LNCaP clone FGC (cell line): Measurements from ENCODE around the gene TEPSIN.

Experiments used
- DNase-seq: peaks from one replicate; pipeline ENCODE4 v3.0.0-alpha.2; 2011; ENCODE audit warnings: low read depth
- H3K4me3 ChIP-seq: 2 replicates; pipeline ENCODE4 v1.5.1; 2011; ENCODE audit warnings: mild to moderate bottlenecking, low read depth, low read length, control low read depth
- CTCF ChIP-seq: IDR thresholded peaks from 2 replicates; pipeline ENCODE4 v1.5.1; 2012; ENCODE audit warnings: mild to moderate bottlenecking; ENCODE audit not compliant: control insufficient read depth, insufficient read depth; ENCODE audit errors: extremely low read depth

Gene TEPSIN

GRCh38 chr17:81218459-81218858, 20.4 kb downstream of the TEPSIN start:
- no peak for TF ChIP-seq CTCF
- DNase-seq = no peak
- H3K4me3 ChIP-seq = no peak overlapping the region

GRCh38 chr17:81217491-81217890, 21.4 kb downstream of the TEPSIN start:
- no peak for TF ChIP-seq CTCF
- DNase-seq = no peak
- no peak overlapping the region for H3K4me3 ChIP-seq

GRCh38 chr17:81213978-81214377, 24.9 kb downstream of the TEPSIN start:
- no peak overlapping the region for H3K4me3 ChIP-seq
- no peak for TF ChIP-seq CTCF
- DNase-seq = no peak

GRCh38 chr17:81212365-81212764, 26.5 kb downstream of the TEPSIN start:
- no peak for DNase-seq
- H3K4me3 ChIP-seq = no peak overlapping the region
- no peak for TF ChIP-seq CTCF

- no peak overlapping the region for H3K4me3 ChIP-seq
- no peak for TF ChIP-seq CTCF
- DNase-seq = no peak
Observed at GRCh38 chr17:81210868-81211267, 28.0 kb downstream of the TEPSIN start.

GRCh38 chr17:81210466-81210865, 28.4 kb downstream of the TEPSIN start:
- H3K4me3 ChIP-seq = no peak overlapping the region
- no peak for TF ChIP-seq CTCF
- DNase-seq = no peak

- DNase-seq = no peak
- H3K4me3 ChIP-seq = no peak overlapping the region
- no peak for TF ChIP-seq CTCF
Observed at GRCh38 chr17:81209141-81209540, 29.7 kb downstream of the TEPSIN start.
